Muscle of back (tissue), 11 donors: ENCODE data around the gene NEGR1. TPM values are rescaled to one million over a fixed set of nuclear protein-coding genes. Genes with fewer than 3 reads are reported as not detected.

Source experiments
- DNase-seq, 3 donors: peaks; one replicate each; pipeline versions ENCODE4 v3.0.0 to v3.0.0-alpha.2; 2013
- polyA plus RNA-seq, 10 donors: library from polyadenylated mRNA; unstranded; fragments of 120-200 nt; gene quantifications; one replicate each; pipeline ENCODE4 v1.2.1, GENCODE V29; 2013; ENCODE audit not compliant: insufficient read length in 10 of 10

NEGR1 gene
- polyA plus RNA-seq, 10 donors, result 12.2 to 37.9 (median 23.2) TPM

GRCh38 chr1:71785000-71785399, 497.3 kb downstream of the NEGR1 start:
- peak in 2 of 3 donors; percentile 40 to 81 for DNase-seq

GRCh38 chr1:71784241-71784640, 498.1 kb downstream of the NEGR1 start:
- no peak for DNase-seq

DNA sequence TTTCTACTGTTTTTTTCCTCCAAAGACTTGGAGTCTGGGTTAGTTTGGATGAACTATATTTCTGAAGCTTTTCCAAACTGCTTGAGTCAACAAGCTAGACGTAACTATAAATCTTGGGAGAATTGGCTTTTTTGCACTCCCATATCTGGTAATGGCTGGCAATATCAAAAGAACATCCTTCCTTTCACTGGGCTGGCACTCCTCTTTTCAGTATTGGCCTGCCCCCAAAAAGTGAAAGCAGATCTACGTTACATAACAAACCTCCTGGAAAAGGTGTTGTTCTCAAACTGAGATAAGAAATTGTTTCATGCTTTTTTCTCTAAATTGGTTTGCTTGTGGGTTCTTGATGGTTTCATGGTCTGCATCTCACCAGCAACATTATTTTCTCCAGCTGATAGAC, 499.3 kb downstream of the NEGR1 start:
- peak in 1 of 3 donors; percentile 32 for DNase-seq

DNA sequence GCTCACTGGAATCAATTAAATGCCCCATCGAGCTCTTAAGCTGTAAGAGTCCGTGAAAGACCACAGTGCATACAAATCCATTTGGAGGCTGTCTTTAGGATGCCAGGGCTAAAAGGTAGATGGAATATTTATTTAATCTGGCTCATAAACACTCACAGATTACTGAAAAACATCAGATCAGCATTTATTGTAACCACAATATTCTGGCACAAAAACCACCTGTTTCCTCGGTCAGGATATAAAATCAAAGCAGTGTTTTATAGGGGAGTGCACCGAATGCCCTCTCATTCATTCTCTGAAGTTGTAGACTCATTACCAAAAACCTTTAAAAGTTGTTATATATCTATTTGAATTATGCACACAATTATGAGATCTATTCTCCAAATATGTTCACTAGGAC, 500.9 kb downstream of the NEGR1 start:
- no peak for DNase-seq

DNA sequence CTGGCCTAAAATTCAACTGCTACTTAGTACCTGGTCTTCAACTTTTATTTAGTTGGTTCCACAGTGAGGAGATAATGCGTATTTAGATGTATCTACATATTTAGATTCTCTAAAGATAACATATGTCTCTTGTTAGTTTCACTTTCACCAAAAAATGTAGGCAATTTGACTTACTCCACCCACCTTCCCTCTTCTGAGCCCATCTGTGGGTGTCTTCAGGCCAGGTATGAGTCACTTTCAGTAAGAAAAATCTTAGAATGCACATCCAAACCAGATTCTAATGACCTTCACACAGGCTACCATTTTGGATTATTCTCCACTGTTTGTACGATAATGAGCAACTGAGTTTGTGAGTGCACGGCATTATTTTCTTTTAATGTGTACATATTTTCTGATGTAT, 501.7 kb downstream of the NEGR1 start:
- DNase-seq, result no peak

DNA sequence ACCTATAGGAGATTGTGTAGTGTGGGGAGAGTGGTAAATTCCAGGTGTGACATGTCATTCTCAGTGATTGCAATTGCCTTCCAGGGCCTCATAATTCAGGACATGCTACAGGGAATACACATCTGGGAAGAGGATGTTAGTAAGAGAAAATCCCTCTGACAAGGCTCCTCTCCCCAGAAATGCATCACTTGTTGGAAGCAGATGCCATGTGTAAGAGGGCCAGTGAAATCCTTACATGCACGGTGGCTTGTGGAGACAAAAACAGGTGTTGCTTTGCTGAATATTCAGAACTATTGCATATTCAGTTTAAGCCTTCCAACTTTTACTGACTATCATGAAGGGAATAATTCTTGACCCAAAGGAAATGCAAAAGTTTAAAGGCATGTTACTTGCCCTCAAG, 503.4 kb downstream of the NEGR1 start:
- peak in 2 of 3 donors; percentile 22 to 46 for DNase-seq

DNA sequence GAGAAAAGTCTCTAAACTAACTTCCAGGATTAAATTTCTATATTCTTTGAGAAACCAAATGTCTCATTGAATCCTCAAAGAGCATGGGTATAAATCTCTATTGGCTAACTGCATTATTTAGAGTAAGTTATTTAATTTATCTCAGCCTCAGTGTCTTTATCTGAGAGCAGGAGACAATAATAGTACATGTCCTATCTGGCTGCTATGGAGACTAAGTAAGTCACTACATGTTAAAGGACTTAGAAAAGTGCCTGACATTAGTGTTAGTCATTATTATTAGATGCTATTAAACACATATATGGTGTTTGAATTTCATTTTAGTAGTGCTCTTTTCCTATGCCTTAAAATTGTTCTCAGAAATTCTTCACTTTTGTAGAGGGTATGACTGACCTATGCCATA, 505.2 kb downstream of the NEGR1 start:
- DNase-seq, result no peak

- no peak for DNase-seq
These were observed 507.6 kb downstream of the NEGR1 start for GRCh38 chr1:71774705-71775104.

DNA sequence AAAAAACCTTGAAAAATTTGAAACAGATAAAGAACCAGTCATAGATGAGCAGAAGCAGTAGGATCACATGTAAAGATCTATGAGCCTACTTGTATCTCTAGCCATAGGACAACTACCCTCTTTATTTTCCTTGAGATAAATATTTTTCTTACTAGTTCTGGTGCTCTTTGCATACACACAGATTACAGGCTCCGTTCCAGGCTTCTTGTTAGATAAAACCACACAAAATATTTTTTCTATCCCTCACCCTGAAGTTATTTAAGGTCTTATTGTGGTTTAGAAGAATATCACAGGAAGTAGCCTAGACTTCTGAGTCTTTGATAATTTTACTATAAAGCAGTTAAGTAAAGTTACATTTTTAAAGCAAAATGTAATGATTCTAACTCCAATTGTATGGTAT, 512.2 kb downstream of the NEGR1 start:
- peak in 1 of 3 donors; percentile 42 for DNase-seq

- no peak for DNase-seq
These were observed 515.6 kb downstream of the NEGR1 start for GRCh38 chr1:71766748-71767147.

- no peak for DNase-seq
These were observed 519.7 kb downstream of the NEGR1 start for GRCh38 chr1:71762514-71763255.

GRCh38 chr1:71755441-71755840, 526.9 kb downstream of the NEGR1 start:
- DNase-seq, result no peak

GRCh38 chr1:71753746-71754145, 528.6 kb downstream of the NEGR1 start:
- DNase-seq, result no peak

GRCh38 chr1:71745326-71745725, 537.0 kb downstream of the NEGR1 start:
- DNase-seq, result no peak

- no peak for DNase-seq
These were observed 538.5 kb downstream of the NEGR1 start for GRCh38 chr1:71743862-71744261.

- DNase-seq, result no peak
These were observed 543.4 kb downstream of the NEGR1 start for GRCh38 chr1:71738910-71739309.

DNA sequence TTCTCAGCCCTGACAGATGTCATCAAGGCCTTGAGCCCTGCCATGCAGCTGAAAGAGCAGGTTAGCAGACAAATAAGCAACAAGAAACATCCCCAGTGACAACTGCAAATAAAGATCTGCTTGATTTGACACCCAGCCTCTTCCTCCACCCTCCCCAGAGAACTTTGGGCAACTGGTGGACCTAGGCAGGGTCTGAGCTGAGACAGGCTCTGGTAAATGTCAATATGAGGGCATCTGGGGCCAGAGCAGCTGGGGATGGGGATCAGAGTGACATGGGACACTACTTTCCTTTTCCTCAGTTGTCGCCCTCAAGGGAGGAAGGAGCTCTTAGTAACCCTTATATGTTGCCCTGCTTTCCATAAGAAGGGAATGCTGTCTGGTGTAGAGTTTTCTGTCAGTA, 544.1 kb downstream of the NEGR1 start:
- DNase-seq, result no peak

DNA sequence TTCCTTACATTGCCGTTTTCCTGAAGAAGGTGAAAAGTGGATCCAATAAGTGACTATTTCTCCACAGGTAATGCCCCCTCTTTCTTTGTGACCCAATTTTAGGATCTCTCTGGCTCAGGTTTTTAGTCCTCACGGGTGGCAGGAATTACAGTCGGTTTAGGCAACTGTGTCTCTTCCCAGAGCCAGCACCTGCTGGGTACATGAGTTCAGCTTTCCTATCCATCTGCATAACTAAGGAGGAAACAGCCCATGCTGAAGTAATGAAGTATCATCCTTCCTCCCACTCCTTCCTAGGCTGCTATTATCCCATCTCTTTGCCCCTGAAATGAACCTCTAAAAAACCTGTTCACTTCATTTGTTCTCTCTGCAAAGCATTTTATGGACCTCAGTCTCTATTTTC, 544.6 kb downstream of the NEGR1 start:
- DNase-seq, result no peak

- peak in 1 of 3 donors; percentile 37 for DNase-seq
These were observed 549.2 kb downstream of the NEGR1 start for GRCh38 chr1:71733121-71733520.

GRCh38 chr1:71721532-71721931, 560.8 kb downstream of the NEGR1 start:
- no peak for DNase-seq

- DNase-seq, result no peak
These were observed 563.0 kb downstream of the NEGR1 start for GRCh38 chr1:71719330-71719729.

- peak in 1 of 3 donors; percentile 15 for DNase-seq
These were observed 565.2 kb downstream of the NEGR1 start for GRCh38 chr1:71717186-71717585.

DNA sequence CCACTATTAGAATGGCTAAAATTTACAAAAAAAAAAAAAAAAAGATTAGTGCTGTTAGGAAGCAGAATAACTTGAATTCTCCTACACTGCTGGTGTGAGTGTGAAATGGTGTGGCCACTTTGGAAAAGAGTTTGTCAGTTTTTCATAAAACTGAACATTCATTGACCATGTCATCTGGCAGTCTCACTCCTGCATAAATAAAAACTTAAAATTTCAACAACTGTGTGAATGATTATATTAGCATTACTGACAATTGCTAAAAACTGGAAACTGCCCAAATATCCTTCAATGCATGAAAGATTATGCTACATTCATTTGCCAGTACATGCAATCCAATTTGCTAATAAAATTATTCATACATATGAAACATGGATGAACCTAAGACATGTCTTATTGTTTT, 570.9 kb downstream of the NEGR1 start:
- peak in 1 of 3 donors; percentile 26 for DNase-seq

- peak in 1 of 3 donors; percentile 43 for DNase-seq
These were observed 576.2 kb downstream of the NEGR1 start for GRCh38 chr1:71706029-71706671.
